Renal cortex interstitium (tissue), 15 donors: ENCODE measurements around the gene VAV2. TPM values are rescaled to one million over a fixed set of nuclear protein-coding genes. Genes with fewer than 3 reads are reported as not detected.

Experiments used
- DNase-seq, 11 donors: peaks; one replicate each; pipeline ENCODE4 v3.0.0-alpha.2; 2013; ENCODE audit warnings: low read depth in 9 of 11, low spot score in 4 of 11; ENCODE audit errors: extremely low read depth in 1 of 11
- long read RNA-seq, 16 experiments: transcript quantifications; one replicate each; lab custom pipeline, GENCODE V29; 2026
- polyA plus RNA-seq, 3 donors: library from polyadenylated mRNA; unstranded; fragments of 120-200 nt; gene quantifications; one replicate each; pipeline ENCODE4 v1.2.1, GENCODE V29; 2013; ENCODE audit not compliant: insufficient read length in 3 of 3

The VAV2 gene, protein sequence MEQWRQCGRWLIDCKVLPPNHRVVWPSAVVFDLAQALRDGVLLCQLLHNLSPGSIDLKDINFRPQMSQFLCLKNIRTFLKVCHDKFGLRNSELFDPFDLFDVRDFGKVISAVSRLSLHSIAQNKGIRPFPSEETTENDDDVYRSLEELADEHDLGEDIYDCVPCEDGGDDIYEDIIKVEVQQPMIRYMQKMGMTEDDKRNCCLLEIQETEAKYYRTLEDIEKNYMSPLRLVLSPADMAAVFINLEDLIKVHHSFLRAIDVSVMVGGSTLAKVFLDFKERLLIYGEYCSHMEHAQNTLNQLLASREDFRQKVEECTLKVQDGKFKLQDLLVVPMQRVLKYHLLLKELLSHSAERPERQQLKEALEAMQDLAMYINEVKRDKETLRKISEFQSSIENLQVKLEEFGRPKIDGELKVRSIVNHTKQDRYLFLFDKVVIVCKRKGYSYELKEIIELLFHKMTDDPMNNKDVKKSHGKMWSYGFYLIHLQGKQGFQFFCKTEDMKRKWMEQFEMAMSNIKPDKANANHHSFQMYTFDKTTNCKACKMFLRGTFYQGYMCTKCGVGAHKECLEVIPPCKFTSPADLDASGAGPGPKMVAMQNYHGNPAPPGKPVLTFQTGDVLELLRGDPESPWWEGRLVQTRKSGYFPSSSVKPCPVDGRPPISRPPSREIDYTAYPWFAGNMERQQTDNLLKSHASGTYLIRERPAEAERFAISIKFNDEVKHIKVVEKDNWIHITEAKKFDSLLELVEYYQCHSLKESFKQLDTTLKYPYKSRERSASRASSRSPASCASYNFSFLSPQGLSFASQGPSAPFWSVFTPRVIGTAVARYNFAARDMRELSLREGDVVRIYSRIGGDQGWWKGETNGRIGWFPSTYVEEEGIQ
- polyA plus RNA-seq = 10 to 100 TPM; 37.2 to 66.2 (median 40.4) TPM
- long read RNA-seq, donor 1, full-length matches to known transcripts = 1 of 1 reads
- long read RNA-seq, donor 1, partial matches to known transcripts = 0 of 1 reads
- long read RNA-seq, donor 1, other reads (novel, unspliced or antisense) = 0 of 1 reads
- long read RNA-seq, donor 2, full-length matches to known transcripts = 3 of 3 reads
- long read RNA-seq, donor 2, partial matches to known transcripts = 0 of 3 reads
- long read RNA-seq, donor 2, other reads (novel, unspliced or antisense) = 0 of 3 reads
- long read RNA-seq, donor 3, full-length matches to known transcripts = 2 of 2 reads
- long read RNA-seq, donor 3, partial matches to known transcripts = 0 of 2 reads
- long read RNA-seq, donor 3, other reads (novel, unspliced or antisense) = 0 of 2 reads
- long read RNA-seq, donor 4, full-length matches to known transcripts = 3 of 3 reads
- long read RNA-seq, donor 4, partial matches to known transcripts = 0 of 3 reads
- long read RNA-seq, donor 4, other reads (novel, unspliced or antisense) = 0 of 3 reads
- long read RNA-seq, donor 5 = 0 reads
- long read RNA-seq, donor 6, full-length matches to known transcripts = 4 of 4 reads
- long read RNA-seq, donor 6, partial matches to known transcripts = 0 of 4 reads
- long read RNA-seq, donor 6, other reads (novel, unspliced or antisense) = 0 of 4 reads
- long read RNA-seq, donor 7 = 0 reads
- long read RNA-seq, donor 8, full-length matches to known transcripts = 4 of 4 reads
- long read RNA-seq, donor 8, partial matches to known transcripts = 0 of 4 reads
- long read RNA-seq, donor 8, other reads (novel, unspliced or antisense) = 0 of 4 reads
- long read RNA-seq, donor 9, full-length matches to known transcripts = 1 of 1 reads
- long read RNA-seq, donor 9, partial matches to known transcripts = 0 of 1 reads
- long read RNA-seq, donor 9, other reads (novel, unspliced or antisense) = 0 of 1 reads
- long read RNA-seq, donor 10 = 0 reads
- long read RNA-seq, donor 11 = 0 reads
- long read RNA-seq, donor 12 = 0 reads
- long read RNA-seq, donor 13 = 0 reads
- long read RNA-seq, donor 14 = 0 reads
- long read RNA-seq, donor 15 = 0 reads
- long read RNA-seq, donor 16, full-length matches to known transcripts = 3 of 9 reads
- long read RNA-seq, donor 16, partial matches to known transcripts = 6 of 9 reads
- long read RNA-seq, donor 16, other reads (novel, unspliced or antisense) = 0 of 9 reads

DNA sequence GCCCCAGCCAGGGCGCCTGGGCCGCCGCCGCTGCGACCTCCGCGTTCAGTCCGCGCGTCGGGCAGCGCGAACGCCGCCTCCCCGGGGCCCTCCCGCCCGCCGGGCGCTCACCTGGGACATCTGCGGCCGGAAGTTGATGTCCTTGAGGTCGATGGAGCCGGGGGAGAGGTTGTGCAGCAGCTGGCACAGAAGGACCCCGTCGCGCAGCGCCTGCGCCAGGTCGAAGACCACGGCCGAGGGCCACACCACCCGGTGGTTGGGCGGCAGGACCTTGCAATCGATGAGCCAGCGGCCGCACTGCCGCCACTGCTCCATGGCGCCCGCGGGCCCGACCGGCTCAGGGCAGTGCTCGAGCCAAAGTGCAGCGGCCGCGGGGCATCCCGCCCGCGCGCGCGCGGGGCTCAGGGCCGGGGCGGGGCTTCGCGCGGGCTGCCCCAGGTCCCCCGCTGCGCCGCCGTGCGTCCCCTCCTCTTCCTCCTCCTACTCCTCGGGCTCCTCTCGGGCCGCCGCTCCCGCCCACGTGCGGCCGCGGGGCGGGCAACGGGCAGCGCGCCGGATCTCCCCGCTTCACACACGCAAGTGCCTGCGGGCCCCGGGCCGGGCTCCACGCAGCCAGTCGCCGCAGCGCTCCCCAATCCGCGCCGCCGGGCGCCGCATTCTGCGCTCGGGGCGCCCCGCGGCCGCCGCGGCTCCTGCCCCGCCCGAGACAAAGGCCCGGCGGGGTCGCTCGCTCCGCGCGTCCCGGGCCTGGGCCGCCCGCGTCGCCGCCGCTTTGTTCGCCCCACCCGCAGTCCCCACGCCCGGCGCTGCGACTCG, at the start of gene VAV2:
Gene VAV2, minus strand, starts transcription at position 361 of the 816 bp plus-strand sequence. Its CDS starts 46 bp downstream, at position 315.
- DNase-seq = no peak

DNA sequence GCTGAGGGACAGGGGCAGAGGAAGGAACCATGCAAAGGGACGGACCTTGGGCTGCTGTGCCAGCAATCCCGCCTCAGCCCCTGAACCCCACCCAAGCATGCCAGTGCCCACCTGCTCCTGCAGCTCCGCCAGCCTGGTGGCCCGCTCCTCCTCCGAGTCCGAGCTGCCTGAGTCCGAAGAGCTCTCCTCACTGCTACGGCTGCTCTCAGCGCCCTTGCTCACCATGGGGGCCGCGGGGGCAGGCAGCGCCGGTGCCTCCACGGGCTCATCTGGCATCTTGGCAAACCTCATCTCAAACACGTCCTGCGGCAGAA, 49.5 kb upstream of the VAV2 start:
- no peak for DNase-seq

DNA sequence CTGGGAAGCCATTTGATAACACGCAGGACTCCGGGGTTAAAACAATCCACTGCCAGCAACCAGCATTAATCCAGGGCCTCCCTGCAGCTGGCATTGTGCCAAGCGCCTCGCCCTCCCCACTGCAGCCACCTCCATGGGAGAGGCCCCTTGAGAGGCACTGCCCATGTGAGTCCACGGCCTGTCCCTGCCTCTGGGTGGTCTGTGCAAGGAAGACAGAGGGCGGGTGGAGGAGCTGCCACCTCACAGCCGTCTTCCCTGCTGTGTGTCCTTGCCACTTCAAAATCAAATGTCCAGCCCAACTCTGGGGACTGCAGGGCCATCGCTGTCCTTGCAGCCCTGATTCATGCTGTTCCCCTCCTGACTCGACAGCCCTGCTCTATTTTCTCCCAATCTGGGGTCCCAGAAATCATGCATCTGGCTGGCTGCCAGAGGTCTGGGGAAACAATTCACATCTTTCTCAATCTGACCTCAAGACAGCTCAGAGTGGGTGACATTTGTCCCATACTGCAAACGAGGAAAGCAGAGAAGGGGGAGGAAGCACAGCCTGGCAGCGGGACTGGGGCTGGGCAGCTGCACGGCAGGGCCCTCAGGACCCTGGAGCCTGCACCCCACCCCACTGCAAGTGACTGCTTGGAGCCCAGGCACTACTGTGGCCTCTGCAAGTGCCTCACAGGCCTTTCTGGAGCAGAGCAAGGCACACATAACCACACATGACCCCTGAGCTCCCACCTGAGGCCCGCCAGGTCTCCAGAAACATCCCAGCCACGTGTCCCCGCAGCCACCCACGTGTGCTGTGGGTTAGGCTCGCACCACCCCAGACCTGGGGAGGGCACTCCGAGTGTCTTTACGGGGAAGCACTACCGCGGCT, 48.9 kb upstream of the VAV2 start:
- DNase-seq = no peak

DNA sequence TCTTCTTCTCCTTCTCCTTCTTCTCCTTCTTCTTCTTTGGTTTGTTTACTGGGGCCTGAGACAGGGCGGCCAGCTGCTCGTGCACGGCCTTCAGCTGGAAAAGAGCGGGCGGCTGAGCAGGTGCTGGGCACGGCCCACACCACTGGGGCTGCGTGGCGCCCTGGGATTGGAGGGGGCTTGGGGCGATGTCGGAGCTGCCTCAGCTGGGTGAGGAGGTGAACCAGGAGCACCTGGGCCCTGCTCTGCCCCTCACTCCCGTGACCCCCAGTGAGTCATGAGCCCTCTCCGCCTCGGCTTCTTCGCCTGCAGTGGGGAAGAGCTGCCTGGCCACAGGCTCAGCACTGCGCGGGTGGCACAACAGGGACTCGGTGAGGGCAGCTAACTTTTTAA, 48.0 kb upstream of the VAV2 start:
- DNase-seq = no peak

DNA sequence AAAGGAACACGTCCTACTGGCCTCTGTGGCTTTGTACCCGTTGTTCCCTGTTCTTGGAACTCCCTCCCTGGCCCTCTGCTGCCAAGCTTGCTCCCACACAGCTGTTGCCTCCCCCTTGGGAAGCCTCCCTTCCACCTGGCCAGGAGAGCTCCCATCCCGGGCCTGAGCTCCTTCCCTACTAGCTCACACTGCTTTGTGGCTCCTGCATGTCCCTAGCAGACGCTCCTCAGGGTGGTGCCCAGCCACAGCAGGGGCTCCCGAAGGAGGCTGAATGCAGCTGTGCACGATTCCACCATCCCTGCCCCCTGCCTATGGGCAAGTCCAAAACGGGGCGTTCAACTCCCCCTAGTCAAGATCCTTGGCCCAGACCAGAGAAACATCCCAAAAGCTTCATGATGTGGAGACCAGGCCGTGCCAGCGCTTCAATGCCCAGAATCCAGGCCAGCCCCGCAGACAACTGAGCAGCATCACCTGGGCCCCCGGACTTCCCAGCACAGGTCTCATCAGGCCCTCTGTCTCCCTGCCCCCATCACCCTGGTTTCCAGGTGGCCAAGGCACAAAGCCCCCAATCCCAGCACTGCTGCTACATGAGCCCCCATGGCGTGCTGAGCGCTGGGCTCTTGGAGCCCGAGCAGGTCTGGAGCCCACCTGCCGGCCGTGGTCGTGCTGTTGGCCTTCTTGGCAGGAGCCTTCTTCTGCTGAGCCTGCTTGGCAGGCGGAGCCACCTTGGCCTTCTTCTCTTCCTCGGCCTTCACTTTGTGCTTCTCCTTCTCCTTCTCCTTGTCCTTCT, 47.5 kb upstream of the VAV2 start:
- no peak for DNase-seq

DNA sequence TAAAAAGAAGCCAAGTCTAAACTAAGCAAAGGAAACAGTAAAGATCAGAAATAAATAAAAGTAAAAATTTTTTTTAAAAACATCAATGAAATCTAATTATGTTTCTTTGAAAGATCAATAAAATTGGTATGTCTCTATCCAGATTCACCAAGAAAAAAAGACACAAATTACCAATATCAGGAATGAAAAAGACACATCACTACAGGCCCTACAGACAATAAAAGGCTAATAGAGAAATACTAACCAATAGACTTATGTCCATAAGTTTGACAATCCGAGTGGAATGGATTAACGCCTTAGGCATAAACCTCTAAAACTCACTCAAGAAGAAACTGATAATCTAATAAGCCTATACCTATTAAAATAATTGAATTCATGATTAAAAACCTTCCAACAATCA, 45.5 kb upstream of the VAV2 start:
- no peak for DNase-seq

DNA sequence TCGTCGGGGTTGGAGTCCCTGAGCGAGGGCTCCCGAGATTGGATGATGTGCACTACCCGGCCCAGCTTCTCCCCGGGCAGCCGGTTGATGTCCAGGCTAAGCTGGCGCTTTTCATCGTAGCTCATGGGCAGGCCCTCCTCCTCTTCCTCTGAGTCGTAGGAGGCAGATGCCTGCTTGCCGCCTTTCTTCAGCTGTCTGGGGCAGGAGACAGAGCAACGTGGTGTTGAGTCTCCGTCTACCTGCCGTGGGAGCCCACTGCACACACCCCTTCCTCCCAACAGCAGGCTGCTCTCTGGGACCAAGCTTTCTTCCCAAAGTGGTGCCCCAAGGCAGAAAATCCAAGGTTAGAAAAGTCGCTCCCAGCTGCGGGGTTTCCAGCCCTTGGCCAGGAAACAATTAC, 44.0 kb upstream of the VAV2 start:
- no peak for DNase-seq

DNA sequence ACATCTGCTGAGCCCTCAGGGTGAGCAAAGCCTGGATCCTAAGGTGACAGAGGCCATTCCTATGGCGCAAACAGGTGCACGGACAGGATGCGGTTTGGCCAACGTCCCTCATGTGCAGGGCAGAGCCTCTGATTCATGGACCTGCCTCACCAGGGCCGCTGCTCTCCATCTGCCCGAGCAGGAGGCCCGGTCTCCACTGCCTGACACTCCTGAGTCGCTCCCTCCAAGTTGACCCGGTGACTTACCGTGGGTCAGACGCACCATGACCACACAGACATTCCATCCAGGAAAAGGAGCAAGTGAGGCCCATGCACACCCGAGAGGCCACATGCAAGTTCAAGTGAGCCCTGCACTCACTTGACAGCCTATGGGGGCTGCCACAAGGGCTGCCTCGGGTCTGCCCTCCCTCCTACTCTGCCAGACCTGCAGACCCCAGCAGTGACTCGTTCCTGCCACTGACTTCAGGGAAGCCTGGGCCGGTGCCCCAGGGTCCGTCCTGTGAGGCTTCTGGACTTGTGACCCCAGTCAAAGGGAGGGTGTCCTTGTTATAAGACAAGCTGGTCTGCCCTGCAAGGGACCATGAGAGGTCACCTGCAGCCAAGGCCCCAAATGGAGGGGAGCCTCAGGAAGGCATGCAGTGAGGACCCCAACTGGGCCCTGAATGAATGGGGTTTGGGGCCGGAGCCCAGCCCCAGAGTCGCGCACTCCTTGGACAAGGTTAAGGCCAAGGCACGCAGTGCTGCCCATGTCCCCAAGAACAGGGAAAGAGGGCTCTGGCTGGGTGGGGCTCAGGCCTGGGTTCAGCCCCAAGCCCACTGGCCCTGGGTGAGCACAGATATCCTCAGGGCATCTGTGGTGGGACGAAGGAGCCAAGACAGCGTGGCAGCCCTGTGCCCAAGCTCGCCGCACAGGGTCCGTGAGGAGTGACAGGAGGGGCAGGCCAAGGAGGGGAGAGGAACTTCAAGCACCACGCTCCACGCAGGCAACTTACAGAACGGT, 43.2 kb upstream of the VAV2 start:
- DNase-seq = no peak

DNA sequence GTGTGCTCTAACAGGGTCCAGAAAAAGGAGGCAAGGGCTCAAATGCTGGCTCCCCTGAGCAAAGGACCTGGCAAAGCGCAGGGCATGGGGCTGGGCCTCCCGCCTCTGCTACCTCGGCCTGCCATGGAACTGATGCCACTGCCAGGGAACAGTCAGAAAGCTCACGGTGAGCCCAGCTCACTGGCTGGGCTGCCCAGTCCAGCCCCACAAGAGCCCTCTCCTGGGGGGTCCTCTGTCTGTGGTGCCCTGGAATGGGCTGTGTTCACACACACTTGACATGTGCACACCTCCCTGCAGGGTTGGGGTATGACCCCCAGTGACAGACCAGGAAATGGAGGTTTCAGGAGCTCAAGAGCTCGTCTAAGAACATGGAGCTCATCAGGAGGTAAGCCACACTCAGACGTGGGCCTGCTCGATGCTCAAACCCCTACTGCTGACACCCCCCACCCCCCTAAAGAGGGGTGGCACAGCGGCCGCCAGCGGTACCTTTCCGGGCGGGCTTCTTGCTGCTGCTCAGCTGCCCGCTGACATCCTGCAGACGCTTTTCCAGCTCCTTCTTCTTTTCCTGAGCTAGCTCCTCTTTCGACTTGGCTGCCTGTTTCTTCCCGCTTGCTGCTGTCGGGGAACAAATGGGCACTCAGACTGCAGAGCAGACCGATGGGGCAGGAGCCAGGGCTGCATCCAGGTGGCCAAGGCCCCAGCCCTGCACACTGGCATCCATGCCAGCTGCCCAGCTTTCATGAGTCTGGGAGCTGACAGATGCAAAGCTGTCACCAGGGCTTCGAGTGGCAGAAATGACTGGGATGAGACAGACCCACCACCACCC, 42.3 kb upstream of the VAV2 start:
- no peak for DNase-seq

DNA sequence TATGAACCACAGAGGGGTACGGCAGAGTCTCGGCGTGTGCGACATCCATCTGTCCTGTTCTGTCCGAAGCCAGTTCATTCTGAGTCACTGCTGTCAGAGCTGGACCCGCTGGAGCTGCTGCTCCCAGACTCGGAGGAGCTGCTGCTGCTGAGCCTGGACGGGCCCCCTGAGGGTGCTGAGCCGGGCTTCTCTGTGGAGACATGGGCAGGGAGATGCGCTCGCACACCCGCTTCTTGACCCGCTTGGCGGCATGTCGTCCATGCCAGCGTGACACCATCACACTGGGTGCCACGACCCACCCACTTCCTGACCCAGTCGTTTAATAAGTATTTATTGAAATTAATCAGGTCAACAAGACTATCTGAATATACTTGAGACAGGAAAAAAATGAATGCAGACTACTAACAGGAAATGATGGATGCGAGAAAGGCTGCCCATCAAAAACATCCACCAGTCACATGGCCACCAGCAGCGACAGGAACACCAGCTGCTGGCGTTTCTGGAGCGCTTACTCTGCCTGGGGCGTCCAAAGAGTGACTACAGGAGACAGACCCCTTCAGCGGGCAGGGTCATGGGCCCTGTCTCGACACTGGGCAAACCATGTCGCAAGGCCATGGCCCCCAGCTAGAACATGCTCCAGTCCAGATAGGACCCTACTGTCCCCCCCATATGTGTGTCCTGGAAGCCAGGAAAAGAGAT, 41.5 kb upstream of the VAV2 start:
- DNase-seq = no peak

DNA sequence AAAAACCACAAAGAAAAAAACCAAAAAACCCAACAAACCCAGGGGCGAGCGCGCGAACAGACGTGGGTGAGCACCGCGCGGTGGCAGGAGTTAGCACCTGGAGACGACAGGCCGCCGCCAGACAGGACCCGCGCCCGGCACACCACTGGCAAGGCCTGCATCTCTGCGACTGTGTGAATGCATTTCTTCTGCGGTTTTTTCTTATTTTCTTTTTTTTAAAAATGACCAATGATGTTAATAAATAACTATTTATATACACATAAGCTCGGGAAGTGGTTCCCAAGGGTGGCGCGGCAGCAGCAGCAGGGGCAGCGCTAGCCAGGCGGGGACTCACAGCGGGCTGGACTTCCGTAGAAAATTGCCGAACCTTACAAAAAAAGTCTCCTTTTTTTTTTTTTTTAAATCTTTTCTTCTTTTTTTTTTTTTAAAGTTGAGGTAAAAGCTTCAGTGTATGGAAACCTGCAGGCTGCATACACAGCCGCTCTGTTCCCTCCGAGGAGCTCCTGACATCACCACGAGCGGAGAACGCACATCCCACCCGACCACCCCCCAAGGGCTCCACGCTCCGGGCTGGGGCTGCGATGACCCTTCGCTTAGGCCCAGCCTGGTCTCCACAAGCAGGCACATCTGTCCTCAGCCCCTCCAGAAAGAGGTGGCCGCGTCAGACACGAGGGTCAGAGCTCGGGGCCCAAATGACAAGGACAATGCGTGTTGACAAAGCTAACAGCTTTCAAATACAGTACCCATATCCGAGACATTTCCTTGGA, 40.5 kb upstream of the VAV2 start:
- DNase-seq = no peak

DNA sequence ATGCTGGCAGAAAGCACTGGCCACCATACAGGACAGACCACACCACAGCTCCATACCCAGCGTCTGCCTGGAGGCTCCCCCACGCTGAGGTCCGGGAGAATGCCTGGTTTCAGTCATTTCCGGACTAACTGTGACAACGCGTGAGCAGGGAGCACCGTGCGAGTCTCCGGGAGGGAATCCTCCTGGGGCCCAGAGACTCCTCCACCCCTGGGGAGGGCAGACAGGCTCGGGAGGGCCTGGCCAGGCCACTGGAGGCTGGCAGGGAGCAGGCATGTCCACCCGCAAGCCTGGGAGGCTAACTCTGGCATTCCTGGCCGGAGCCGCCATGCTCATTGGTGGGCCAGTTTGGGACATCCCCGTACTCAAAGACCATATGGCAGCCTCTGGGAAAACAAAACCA, 39.7 kb upstream of the VAV2 start:
- no peak for DNase-seq
